ENCODE data around the gene FAM200C.

GRCh38 chr5:160438316-160439204 is 38.7 kb upstream of the FAM200C start:
- TF ChIP-seq SRF (IDR thresholded peaks at IDR 0.05; ENCODE audit: low read depth in 2 of 2, low read length in 2 of 2) (no peak), JUND (IDR thresholded peaks at IDR 0.05; ENCODE audit: low read depth, low read length) (no peak), NBN (IDR thresholded peaks at IDR 0.05) (peak; percentile 72; the same call in 1 of the 2 replicates), SIN3A (IDR thresholded peaks at IDR 0.05; ENCODE audit: low read depth, low read length) (peak; percentile 91), ETV6 (conservative IDR thresholded peaks at IDR 0.05 in 1 of 2, IDR thresholded peaks at IDR 0.05 in 1 of 2; ENCODE audit: borderline replicate concordance in 1 of 2, low read depth in 1 of 2) (no peak), POLR2AphosphoS2 (IDR thresholded peaks at IDR 0.05; ENCODE audit: low read depth, low read length) (no peak), CTCF (IDR thresholded peaks at IDR 0.05 in 2 of 3, conservative IDR thresholded peaks at IDR 0.05 in 1 of 3; ENCODE audit: control insufficient read depth in 2 of 3, extremely low read depth in 1 of 3, insufficient read depth in 1 of 3, low read depth in 3 of 3, low read length in 3 of 3) (peak; percentile 77 to 97 (median 94)), CHD2 (IDR thresholded peaks at IDR 0.05; ENCODE audit: borderline replicate concordance, low read depth, low read length) (no peak), PML (IDR thresholded peaks at IDR 0.05; ENCODE audit: low read length) (0 out of 2 replicates have a peak, but pooled peaks have one; percentile 35), TAF1 (IDR thresholded peaks at IDR 0.05; ENCODE audit: borderline replicate concordance, low read depth, low read length) (no peak), ZSCAN29 (IDR thresholded peaks at IDR 0.05) (no peak), JUNB (IDR thresholded peaks at IDR 0.05) (no peak), ZBED1 (IDR thresholded peaks at IDR 0.05; ENCODE audit: borderline replicate concordance) (no peak)
